ENCODE measurements around the gene ROR1. TPM values are rescaled to one million over a fixed set of nuclear protein-coding genes. Genes with fewer than 3 reads are reported as not detected.

The ROR1 gene
- total and polyA plus RNA-seq, 8 donors = 1.4 to 37.3 (median 14.6) TPM

- no peak overlapping the region for H3K27ac ChIP-seq
- H3K4me1 ChIP-seq = peaks cover 0 to 4% (median 0%) of the 10 kb centered on the region in 4 donors
- H3K4me3 ChIP-seq = no peak overlapping the region
- no peaks in the 10 kb centered on the region for H3K27me3 ChIP-seq
- intact Hi-C loops (cut with DNase I; ENCODE audit: low total_unique reads) = no loop called here
- H3K36me3 ChIP-seq = no peaks in the 10 kb centered on the region
- no peak for TF ChIP-seq POLR2AphosphoS5 (IDR thresholded peaks at IDR 0.05)
- no peak for TF ChIP-seq CTCF (IDR thresholded peaks at IDR 0.05)
- TF ChIP-seq POLR2A (IDR thresholded peaks at IDR 0.05) = no peak
- no peak for TF ChIP-seq EP300 (IDR thresholded peaks at IDR 0.05)
- WGBS, 5 donors = 41 to 59% (median 47%) methylated on average over 3 of the region's 3 CpGs
- DNase-seq = no peak
- H3K9me3 ChIP-seq = peaks cover 0 to 6% (median 0%) of the 10 kb centered on the region in 4 donors
Observed at GRCh38 chr1:63854091-63854490, 80.3 kb downstream of the ROR1 start.

GRCh38 chr1:63855942-63856341 is 82.1 kb downstream of the ROR1 start:
- no peak overlapping the region for H3K4me3 ChIP-seq
- 87 to 100% (median 93%) methylated on average over 1 of the region's 1 CpG for WGBS, 5 donors
- H3K4me1 ChIP-seq = peaks cover 0 to 6% (median 0%) of the 10 kb centered on the region in 4 donors
- intact Hi-C loops (cut with DNase I; ENCODE audit: low total_unique reads) = no loop called here
- H3K27ac ChIP-seq = no peak overlapping the region
- TF ChIP-seq POLR2A (IDR thresholded peaks at IDR 0.05) = no peak
- no peak for TF ChIP-seq EP300 (IDR thresholded peaks at IDR 0.05)
- no peak for TF ChIP-seq POLR2AphosphoS5 (IDR thresholded peaks at IDR 0.05)
- no peak for TF ChIP-seq CTCF (IDR thresholded peaks at IDR 0.05)
- peaks cover 0 to 6% (median 0%) of the 10 kb centered on the region in 4 donors for H3K9me3 ChIP-seq
- no peaks in the 10 kb centered on the region for H3K27me3 ChIP-seq
- H3K36me3 ChIP-seq = no peaks in the 10 kb centered on the region
- no peak for DNase-seq

DNA sequence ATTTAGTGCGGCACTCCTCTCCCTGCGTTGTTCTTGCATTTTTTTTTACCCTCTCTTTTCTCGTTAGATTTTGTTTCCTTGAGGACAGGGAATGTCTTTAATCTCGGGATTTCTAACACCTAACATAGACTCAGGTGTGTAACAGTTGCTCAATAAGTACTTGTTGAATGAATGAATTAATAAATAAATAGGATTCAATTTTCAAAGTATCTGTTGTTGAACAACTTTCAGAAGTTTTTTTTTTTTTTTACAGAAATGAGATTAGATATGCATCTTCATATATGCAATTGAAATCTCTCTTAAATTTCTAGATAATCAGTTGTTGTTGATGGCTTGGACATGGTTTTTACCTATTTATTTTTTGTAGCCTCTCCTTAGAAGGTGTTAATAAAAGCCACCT is 83.1 kb downstream of the ROR1 start:
- no peak for TF ChIP-seq POLR2AphosphoS5 (IDR thresholded peaks at IDR 0.05)
- TF ChIP-seq POLR2A (IDR thresholded peaks at IDR 0.05) = no peak
- no peak for TF ChIP-seq CTCF (IDR thresholded peaks at IDR 0.05)
- TF ChIP-seq EP300 (IDR thresholded peaks at IDR 0.05) = no peak
- Histone ChIP-seq H3K36me3 (no peaks in the 10 kb centered on the region), H3K9me3 (peaks cover 0 to 6% (median 0%) of the 10 kb centered on the region in 4 donors), H3K27me3 (no peaks in the 10 kb centered on the region), H3K27ac (no peak overlapping the region), H3K4me3 (no peak overlapping the region), H3K4me1 (peaks cover 0 to 10% (median 0%) of the 10 kb centered on the region in 4 donors)
- no peak for DNase-seq
- 89 to 95% (median 92%) methylated on average over 4 of the region's 4 CpGs for WGBS, 5 donors
- intact Hi-C loops (cut with DNase I; ENCODE audit: low total_unique reads) = no loop called here

- no peak overlapping the region for H3K27ac ChIP-seq
- WGBS, 5 donors = 46 to 68% (median 60%) methylated on average over 2 of the region's 2 CpGs
- H3K27me3 ChIP-seq = no peaks in the 10 kb centered on the region
- no peaks in the 10 kb centered on the region for H3K36me3 ChIP-seq
- TF ChIP-seq POLR2A (IDR thresholded peaks at IDR 0.05) (no peak), CTCF (IDR thresholded peaks at IDR 0.05) (no peak), EP300 (IDR thresholded peaks at IDR 0.05) (no peak), POLR2AphosphoS5 (IDR thresholded peaks at IDR 0.05) (no peak)
- H3K4me1 ChIP-seq = peaks cover 0 to 10% (median 0%) of the 10 kb centered on the region in 4 donors
- no peak overlapping the region for H3K4me3 ChIP-seq
- H3K9me3 ChIP-seq = peaks cover 0 to 6% (median 0%) of the 10 kb centered on the region in 4 donors
- no peak for DNase-seq
- intact Hi-C loops (cut with DNase I; ENCODE audit: low total_unique reads) = no loop called here
Observed at GRCh38 chr1:63857478-63857877, 83.7 kb downstream of the ROR1 start.
